22Rv1 (cell line): ENCODE data around the gene MAP3K20.

Source experiments
- CTCF ChIP-seq: fragments of 450-650 bp; IDR thresholded peaks from 2 replicates; pipeline ENCODE4 v1.5.1; 2017; ENCODE audit warnings: mild to moderate bottlenecking
- ZFX ChIP-seq: fragments of 450-650 bp; IDR thresholded peaks from 2 replicates; pipeline ENCODE4 v1.6.1; 2017; ENCODE audit warnings: antibody characterized with exemption, borderline replicate concordance

- TF ChIP-seq CTCF (no peak), ZFX (no peak)
These were observed 44.8 kb upstream of the MAP3K20 start for GRCh38 chr2:173030561-173031490.
